Endothelial cell (in vitro differentiated cells): Measurements from ENCODE around the gene SREBF1. TPM values are rescaled to one million over a fixed set of nuclear protein-coding genes. Genes with fewer than 3 reads are reported as not detected.

Source experiments
- DNase-seq: peaks from one replicate; pipeline ENCODE4 v3.0.0; 2021; ENCODE audit warnings: low spot score
- H3K27ac Mint-ChIP-seq: one replicate; pipeline ENCODE4 v1.8.0; 2021; ENCODE audit warnings: mixed read lengths, inconsistent platforms; ENCODE audit not compliant: unreplicated experiment
- H3K27me3 Mint-ChIP-seq: one replicate; pipeline ENCODE4 v1.8.0; 2021; ENCODE audit warnings: mild to moderate bottlenecking, moderate library complexity, mixed read lengths, inconsistent platforms; ENCODE audit not compliant: unreplicated experiment
- H3K36me3 Mint-ChIP-seq: one replicate; pipeline ENCODE4 v1.8.0; 2021; ENCODE audit warnings: mild to moderate bottlenecking, low read depth, mixed read lengths, inconsistent platforms; ENCODE audit not compliant: unreplicated experiment
- H3K4me1 Mint-ChIP-seq: one replicate; pipeline ENCODE4 v1.8.0; 2021; ENCODE audit warnings: mild to moderate bottlenecking, mixed read lengths, inconsistent platforms; ENCODE audit not compliant: unreplicated experiment
- H3K4me3 Mint-ChIP-seq: one replicate; pipeline ENCODE4 v1.8.0; 2021; ENCODE audit warnings: mild to moderate bottlenecking, mixed read lengths, inconsistent platforms; ENCODE audit not compliant: unreplicated experiment
- H3K9me3 Mint-ChIP-seq: one replicate; pipeline ENCODE4 v1.8.0; 2021; ENCODE audit warnings: mixed read lengths, inconsistent platforms; ENCODE audit not compliant: unreplicated experiment
- total RNA-seq: library from RNA; stranded (reverse); fragmentation: NEBNext Ultra II Directional; extraction: Animal tissue kit (Norgen Biotek cat#: 25700); gene quantifications from one replicate; pipeline ENCODE4 v1.2.1, GENCODE V29; 2021; ENCODE audit not compliant: unreplicated experiment
- TF ChIP-seq, protein P1 (sequence below): fragments of 200-600 bp; sonication (generic); IDR thresholded peaks from one replicate; pipeline ENCODE4 v1.5.0; 2021; ENCODE audit warnings: antibody characterized with exemption; ENCODE audit not compliant: unreplicated experiment

Gene SREBF1
- total RNA-seq, 1 donor from 2014 or later, result 146 TPM

DNA sequence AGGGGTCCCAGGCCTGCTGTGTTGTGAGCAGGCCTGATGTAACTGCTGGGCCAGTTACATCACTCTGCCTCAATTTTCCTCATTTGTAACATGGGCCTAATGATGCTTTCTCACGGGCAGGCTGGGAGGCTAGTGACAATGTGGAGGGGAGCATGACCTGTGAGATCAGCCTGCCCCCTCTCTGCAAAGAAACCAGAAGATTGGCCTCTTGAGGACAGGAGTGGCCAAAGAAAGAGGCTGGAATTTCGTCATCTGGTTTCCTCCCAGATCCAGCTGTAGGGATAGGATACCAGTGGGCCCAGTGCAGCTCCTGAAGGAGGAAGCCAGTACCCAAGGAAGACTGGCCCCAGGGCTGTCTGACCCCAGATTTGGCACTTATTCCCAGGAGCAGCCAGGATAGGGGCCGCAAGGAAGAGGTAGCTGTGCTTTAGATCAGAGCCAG lies 615 bp upstream of the SREBF1 start:
- no peaks in the 10 kb centered on the region for H3K9me3 Mint-ChIP-seq
- H3K4me3 Mint-ChIP-seq, result peak overlapping the region; percentile 88
- H3K36me3 Mint-ChIP-seq, result peaks cover 16% of the 10 kb centered on the region
- H3K27me3 Mint-ChIP-seq, result peaks cover 33% of the 10 kb centered on the region
- peak overlapping the region; percentile 98 for H3K27ac Mint-ChIP-seq
- TF ChIP-seq, protein P1, sequence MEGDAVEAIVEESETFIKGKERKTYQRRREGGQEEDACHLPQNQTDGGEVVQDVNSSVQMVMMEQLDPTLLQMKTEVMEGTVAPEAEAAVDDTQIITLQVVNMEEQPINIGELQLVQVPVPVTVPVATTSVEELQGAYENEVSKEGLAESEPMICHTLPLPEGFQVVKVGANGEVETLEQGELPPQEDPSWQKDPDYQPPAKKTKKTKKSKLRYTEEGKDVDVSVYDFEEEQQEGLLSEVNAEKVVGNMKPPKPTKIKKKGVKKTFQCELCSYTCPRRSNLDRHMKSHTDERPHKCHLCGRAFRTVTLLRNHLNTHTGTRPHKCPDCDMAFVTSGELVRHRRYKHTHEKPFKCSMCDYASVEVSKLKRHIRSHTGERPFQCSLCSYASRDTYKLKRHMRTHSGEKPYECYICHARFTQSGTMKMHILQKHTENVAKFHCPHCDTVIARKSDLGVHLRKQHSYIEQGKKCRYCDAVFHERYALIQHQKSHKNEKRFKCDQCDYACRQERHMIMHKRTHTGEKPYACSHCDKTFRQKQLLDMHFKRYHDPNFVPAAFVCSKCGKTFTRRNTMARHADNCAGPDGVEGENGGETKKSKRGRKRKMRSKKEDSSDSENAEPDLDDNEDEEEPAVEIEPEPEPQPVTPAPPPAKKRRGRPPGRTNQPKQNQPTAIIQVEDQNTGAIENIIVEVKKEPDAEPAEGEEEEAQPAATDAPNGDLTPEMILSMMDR, result no peak
- DNase-seq, result no peak
- H3K4me1 Mint-ChIP-seq, result peaks cover 63% of the 10 kb centered on the region

DNA sequence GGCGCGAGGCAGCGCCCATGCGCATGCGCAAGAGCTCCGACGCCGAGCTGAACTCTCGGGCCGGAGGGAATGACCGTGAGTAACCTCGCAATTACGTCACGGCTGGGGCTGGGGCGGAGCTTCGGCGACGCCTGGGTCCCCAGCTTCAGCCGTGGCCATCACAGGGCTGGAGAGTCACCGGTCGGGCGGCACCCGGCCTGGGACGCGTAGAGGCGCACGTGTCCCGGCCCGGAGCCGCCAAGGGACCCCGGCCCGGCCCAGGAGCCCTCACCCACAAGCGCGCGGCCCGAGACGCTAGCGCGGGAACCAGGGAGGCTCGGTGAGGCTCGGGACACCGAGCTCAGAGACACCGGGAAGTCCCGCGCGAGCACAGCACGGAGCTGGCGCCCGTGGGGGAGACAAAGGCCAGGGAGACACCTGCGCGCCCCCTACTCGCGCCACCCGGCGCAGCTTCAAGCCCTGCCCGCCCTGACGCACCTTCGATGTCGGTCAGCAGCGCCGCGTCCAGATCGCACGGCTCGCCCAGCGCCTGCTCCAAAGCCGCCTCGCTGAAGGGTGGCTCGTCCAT lies 452 bp downstream of the SREBF1 start:
- TF ChIP-seq, protein P1, result no peak
- H3K4me3 Mint-ChIP-seq, result peak overlapping the region; percentile 94
- no peaks in the 10 kb centered on the region for H3K9me3 Mint-ChIP-seq
- H3K36me3 Mint-ChIP-seq, result peaks cover 16% of the 10 kb centered on the region
- H3K27me3 Mint-ChIP-seq, result peaks cover 35% of the 10 kb centered on the region
- H3K4me1 Mint-ChIP-seq, result peaks cover 62% of the 10 kb centered on the region
- DNase-seq, result peak; percentile 98
- peak overlapping the region; percentile 91 for H3K27ac Mint-ChIP-seq

- H3K4me1 Mint-ChIP-seq, result peaks cover 59% of the 10 kb centered on the region
- DNase-seq, result no peak
- no peaks in the 10 kb centered on the region for H3K9me3 Mint-ChIP-seq
- H3K36me3 Mint-ChIP-seq, result peaks cover 16% of the 10 kb centered on the region
- H3K27ac Mint-ChIP-seq, result peak overlapping the region; percentile 91
- TF ChIP-seq, protein P1, result no peak
- H3K27me3 Mint-ChIP-seq, result peaks cover 31% of the 10 kb centered on the region
- peak overlapping the region; percentile 94 for H3K4me3 Mint-ChIP-seq
Observed at GRCh38 chr17:17835415-17836249, 1.2 kb downstream of the SREBF1 start.

- H3K27me3 Mint-ChIP-seq, result peaks cover 31% of the 10 kb centered on the region
- no peak for DNase-seq
- H3K36me3 Mint-ChIP-seq, result peaks cover 16% of the 10 kb centered on the region
- H3K4me3 Mint-ChIP-seq, result peak overlapping the region; percentile 85
- H3K27ac Mint-ChIP-seq, result peak overlapping the region; percentile 77
- H3K4me1 Mint-ChIP-seq, result peaks cover 59% of the 10 kb centered on the region
- H3K9me3 Mint-ChIP-seq, result no peaks in the 10 kb centered on the region
- TF ChIP-seq, protein P1, result no peak
Observed at GRCh38 chr17:17834974-17835373, 1.8 kb downstream of the SREBF1 start.
